DMS153 treated with DMSO at 0.1 percent for 48 hours (cell line): Measurements from ENCODE around the gene HOXD13.

ENCODE experiments used
- DNase-seq: peaks from one replicate; lab custom pipeline; 2025; ENCODE audit not compliant: unreplicated experiment; lab: John Stamatoyannopoulos, UW

HOXD13 gene

DNA sequence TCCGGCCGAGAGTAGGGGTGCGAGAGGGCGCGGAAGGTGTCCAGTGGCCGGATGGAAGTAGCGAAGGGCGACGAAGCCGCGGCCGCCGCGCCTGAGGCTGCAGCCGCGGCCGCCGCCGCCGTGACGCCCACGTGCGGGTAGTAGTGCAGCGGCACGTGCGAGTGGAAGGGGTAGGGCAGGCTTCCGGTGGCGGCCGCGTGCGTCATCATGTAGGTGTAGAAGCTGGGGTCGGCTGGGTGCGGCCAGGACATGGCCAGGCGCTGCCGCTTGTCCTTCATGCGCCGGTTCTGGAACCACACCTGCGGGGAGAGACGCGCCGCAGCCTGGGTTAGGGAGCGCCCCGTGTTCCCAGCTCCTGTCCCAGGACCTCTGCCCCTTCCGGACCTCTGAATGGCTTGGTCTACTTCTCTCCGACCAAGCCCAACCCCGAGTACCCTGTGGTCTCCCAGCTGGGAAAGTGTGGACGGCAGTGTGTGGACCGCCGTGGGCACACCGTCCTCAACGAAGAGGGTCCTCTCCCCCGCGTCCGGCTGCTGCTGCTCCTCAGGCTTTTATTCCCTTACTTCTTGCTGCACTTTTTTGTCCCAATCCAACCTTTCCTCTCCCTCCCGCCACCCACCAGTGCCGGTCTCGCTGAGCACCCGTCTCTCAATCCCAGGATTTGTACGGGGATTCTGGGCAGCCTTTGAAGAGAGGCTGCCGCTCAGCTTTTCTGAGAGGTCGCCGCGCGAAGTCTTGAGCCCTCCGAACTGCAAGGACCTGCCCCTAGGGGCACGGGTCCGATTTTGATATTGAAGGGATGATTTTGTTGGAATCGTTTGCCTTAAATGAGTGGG is 11.8 kb upstream of the HOXD13 start:
- no peak for DNase-seq

DNA sequence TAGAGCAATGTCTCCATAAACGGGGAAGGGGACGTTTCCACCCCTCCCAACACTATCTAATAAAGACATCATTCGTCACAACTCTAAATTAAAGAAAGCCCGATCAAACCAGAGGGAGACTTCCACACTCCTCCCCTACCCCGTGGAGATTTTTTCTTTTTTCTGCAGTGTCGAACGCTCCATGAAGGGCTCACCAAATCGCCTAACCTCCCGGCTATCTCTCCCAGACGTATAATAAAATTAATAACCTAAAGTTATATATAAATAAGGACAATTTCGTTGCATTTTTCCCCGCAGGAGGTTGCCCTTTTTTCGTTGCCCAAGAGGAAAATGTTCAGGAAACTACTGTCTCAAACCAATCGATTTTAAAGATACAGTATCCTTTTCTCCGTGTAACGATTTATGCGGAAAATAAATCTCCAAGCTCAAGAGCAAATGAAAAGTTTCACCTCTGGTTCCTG is 11.1 kb upstream of the HOXD13 start:
- DNase-seq: no peak

DNA sequence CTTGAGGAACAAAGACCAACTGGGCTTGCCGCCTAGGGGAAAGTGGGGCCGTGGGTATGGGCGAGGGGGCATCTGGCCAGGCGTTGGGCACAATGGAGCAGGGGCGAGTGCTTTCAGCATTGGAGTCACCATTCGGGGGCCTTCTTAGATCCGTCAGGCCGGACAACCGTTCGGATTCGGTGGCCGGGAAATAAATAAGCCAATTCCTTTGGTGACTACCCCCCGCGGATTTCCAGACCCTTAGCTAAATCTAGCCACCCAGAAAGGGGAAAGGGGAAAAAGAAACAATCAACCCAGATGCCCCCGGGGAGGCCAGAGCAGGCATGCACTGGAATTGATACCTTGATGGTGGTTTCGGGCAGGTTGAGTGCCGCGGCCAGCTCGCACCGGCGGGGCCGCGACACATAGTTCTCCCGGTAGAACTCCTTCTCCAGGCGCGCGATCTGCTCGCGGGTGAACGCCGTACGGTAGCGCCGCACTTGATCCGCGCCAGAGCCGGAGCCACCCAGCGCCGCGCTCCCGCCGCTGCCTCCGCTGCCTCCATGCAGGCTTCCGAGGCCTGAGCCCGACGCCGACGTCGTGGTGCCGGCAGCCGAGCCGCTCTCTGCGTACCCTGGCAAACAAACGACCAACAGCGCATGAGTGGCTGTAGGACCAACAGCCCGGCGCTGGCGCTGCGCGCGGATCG is 10.5 kb upstream of the HOXD13 start:
- no peak for DNase-seq

DNA sequence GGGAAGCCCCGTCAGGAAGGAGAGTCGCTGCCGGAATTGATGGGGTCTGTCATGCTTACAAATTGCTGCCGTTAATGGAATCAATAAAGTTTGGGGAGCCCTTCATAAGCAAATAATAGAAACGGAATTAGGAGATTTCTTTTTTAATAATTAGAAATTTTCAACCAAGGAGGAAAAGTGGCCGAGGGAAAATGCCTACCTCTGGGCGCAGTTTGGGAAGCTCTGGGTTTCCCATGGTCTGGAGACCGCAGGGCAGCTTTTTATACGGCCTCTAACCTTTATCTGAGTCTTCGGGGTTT is 10.0 kb upstream of the HOXD13 start:
- DNase-seq: no peak

DNA sequence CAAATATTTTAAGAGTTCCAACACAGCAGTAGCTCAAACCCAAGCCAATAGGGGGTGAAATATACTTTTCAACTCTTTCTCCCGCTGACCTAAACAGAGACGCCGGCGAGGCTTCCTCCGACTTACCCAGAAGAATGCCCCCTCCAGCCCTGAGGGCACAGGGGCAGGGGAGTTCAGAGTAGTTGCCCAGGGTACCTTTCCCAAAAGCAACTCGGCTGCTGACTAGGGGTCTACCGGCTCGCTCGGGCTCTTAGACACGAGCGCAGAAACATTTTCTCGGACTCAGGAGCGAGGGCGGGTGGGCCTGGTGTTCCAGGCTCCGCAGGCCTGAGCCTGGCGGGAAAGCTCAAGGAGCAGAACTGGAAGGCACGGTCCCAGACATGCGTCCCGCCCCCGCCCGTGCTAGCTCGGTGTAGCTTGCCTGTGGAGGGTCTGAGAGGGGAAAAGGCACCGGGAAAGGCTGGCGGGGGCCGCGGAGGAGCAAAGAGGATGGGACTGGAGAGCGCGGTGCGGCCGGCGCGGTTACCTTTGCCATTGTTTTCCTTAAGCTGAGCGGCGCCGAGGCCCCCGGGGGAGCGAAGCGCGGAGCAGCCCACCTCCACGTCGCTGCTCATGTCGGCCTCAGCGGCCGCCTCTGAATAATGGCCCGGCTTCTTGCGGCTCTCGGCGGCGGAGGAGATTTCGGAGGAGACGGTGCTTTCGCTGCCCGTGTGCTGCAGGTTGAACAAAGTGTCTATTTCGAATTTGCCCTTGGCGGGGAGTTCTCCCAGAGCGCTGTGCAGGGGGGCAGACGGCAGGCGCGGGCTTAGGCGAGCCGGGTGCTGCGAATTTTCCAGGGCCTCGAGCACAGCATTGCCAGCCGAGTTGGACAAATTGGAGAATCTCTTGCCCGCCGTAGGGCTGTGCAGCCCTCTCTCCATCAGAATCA is 9.4 kb upstream of the HOXD13 start:
- DNase-seq: no peak

DNA sequence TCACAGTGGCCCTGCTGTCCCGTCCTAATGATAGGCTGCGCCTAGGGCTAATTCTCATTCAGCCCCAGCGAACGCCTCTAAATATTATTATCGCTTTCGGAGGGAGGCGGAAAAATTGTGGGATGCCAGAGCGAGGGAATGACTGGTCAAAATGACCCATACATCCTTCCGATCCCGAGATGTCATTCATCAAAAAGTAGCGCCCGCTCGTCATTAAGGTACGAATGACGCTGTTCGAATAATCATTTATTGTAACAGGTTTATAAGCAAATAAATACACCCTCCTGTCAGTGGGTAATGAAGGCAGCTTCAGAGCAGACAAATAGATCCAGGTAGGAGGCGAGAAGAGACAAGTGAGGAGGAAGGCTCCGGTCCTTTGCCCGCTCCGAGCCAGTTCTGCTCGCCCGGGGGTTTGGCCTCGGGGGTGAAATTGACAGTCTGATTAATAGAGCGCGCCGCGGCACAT is 8.7 kb upstream of the HOXD13 start, which contains the start of gene EVX2:
EVX2 (minus strand) TSS at position 167 of the 466 bp plus-strand sequence. CDS start 186 bp downstream, outside the sequence.
- DNase-seq: no peak

DNA sequence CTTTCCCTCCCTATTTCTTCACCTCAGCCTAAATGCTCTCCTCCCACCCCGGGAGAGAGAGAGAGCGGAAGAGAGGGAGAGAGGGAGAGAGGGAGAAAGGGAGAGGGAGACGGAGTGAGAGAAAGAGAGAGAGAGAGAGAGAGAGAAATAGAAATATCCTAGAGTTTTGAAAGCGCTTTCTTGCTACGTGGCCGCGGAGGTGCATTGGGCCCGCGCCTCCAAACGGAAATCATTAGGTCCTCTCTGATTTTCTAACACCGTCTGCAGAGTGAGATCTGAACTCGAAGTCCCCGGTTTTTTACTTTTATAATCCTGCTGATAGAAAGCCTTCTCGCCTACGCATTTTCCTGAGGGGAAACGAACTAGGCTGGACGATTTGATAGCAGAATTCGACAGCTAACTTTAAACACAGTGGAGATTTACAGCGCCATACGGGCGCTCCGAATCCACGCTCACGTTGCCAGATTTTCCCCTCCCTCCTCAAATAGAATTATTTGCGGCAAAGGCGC is 7.9 kb upstream of the HOXD13 start:
- DNase-seq: no peak

DNA sequence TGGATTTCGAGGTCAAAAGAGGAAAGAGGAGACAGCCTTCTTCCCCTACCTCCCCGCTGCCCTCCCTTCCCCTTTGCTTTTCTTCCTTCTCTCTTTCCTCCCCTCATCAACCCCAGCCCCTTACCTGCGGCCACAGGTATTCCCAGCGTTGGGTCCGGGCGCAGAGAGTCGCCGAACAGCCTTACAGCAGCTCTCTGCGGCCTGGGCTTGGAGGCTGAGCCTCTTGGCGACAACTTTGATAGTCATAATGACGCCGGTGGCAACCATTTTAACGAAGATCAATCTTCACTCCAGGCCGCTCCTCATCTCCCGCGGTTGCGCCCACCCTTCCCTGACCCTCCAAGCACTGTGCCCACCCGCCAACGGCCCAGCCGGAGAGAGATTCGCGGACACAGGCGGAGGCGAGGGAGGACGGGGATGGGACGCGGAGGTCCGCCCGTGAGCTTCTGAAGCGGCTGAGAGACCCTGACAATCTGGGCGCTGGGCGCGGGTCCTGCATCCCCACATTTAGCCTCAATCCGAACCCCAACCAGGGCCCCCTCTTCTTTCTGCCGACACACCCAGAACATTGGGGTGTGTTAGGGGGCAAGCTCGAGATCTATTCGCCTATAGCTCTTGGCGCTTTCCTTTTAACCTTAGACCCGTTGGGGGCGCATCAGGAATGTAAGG is 7.3 kb upstream of the HOXD13 start:
- no peak for DNase-seq

DNA sequence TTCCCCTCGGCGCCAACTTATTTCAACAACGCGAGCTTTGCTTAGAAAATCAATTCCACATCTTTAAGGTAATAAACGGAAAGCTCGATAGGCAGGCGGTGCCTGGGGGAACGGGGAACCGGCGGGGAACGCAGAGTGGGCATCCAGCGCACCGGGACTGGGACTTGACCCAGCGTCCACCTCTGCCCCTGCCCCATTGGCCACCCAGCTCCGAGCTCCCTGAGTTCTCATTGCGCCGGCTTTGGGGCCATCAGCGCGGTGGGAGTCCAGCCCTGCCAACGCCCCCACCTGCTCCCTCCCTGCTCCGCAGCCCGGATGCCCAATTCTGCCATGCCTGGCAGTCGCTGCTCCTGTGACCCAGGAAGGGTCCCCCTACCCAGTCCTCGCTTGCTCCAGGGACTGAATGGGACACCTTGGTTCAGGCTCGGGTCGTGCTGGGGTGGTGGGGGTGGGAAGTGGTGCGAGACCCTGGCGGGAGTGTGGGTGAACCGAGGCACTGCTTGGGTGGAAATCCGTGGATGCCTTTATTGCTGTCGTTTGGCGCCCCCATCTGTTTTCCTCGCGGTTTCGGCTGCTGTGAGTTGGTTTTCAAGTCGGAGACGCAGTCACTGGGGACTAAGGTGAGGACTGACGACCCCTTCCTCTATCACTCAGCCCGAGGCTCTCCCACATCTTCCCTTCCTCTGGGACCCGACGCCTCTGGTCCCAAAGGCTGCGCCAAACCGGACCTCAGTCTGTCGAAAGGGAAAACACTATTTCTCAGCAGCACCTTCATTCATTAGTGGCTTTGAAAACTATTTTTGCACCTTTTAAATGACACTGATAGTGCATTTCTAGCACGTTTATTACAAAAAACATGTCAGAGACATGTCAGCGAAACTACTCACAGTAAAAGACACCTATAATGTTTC is 6.4 kb upstream of the HOXD13 start:
- no peak for DNase-seq

DNA sequence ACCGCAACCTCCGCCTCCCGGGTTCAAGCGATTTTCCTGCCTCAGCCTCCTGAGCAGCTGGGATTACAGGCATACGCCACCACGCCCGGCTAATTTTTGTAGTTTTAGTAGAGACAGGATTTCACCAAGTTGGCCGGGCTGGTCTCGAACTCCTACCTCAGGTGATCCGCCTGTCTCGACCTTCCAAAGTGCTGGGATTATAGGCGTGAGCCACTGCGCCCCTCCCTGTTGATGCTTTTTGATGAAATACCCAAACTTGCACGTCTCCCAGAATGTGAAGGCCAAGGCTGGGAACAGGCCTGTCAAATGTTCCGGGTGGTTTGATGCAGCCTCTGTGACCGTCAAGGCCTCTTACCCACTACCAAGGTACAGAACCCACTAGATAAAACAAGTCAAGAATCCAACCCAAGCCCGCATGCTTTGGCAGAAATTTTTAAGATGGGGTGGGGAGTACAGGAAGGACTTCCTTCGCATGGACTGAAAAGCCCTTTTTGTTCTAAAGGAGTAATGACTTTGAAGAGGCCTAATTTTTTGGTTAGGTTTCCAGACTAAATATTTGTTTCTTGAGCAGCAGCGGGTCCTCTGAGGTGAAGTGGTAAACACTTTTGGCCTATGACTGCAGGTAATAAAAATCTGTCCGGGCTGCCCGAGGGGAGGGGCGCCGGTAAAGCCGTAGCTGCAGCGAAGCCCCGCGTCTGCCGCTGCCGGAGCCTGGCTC is 5.0 kb upstream of the HOXD13 start:
- no peak for DNase-seq

DNA sequence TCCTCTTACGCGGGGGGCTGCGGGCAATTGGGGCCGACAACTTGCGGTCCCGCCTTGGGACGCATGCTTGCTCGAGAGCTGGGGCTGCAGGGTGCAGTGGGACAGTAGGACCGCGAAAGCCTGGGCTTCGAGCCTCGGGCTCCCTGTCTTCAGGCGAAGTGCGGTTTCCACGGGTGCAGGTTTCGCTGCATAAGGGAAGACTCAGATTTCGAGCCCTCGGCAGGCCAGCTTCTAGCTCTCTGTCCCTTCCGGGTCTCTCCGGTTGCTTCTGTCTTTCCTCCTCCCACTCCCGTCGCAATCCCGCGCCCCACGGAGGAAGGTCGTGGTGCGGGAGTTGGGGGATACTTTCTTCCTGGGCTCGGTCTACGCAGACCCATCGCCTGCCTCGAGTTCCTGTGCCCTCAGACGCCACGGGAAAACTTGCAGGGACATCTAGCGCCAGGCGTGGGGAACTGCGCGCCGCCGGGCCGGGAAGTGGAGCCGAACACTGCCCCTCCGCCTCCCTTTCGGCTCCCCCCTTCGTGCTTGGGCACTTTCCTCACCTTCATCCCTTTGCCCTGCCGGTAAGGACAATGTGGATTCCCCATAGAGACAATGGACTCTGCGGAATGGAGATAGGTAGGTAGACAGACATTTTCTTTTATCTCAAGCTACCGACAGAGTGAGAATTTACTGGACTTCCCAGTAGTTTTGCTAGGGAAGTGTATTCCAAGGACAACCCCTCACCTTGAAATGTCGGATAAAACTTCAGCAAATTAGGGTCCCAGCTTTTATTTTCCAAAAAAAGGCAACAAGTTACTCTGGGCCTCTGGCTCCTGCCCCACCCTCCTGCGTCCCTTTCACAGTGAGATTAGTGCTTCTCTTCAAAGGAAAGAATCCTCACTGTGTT is 4.2 kb upstream of the HOXD13 start:
- DNase-seq: no peak

DNA sequence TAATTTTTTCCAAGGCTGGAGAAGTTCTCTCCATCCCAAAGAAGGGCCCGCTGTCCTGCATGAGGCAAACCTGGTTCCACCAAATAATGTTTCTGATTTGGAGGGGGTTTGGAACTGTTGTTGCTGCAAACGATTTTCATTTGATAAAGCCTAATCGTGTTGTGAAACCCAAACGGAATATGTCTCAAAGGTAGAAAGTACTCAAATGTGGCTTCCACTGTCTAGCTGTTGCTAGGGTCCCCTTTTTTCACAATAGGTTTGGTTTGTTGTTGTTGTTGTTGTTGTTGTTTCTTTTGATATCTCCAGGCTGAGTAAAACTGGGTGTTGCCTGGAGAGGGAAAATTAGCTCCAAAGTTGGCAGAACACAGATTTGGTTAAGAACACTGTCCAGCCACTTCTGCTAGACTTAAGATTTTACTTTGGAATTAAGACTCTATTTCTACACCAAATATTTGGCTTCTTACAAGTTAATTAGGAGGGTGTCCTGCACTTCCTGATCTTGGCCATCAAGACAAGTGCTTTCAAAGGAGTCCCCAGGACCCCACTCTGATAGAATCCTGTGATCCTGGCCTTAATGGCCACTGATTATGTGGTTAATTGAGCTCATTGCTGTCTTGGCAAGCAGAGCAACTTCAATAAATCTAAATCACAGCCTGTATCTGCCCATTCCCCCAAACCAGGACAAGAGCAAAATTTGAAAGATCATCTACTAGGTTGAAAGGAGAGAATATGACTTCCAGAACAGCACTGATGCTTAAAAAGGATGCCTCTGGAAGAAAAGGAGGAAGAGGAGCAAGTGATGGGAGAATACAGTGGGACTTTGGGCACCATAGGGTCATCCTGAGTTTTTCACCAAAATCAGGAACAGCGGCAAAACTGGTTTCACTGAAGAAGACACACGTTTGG is 3.3 kb upstream of the HOXD13 start:
- DNase-seq: no peak

DNA sequence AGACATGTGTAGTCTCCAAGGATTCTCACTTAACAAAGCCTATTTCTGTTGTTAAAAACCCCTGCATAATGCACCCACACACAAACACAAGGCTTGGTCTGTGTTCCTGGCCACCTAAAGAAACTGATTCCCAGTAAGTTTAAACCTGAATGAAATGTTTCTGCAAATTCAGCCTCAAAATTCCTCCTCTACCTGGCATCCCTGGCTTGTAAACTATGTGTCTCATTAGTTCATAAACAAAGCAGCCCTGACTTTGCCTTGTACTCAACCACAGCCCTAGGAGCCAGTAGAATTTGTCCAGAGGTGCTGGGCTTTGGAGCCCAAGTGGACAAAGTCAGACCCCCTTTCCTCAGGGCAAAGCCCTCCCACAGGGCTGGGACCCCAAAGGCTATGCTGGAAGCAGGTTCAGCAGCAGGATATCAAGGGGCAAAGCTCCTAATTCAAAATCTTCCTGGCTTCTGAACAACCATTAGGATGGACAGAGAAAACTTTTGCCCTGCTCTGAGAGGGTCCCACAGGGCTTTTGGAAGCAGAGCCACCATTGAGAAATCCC is 2.6 kb upstream of the HOXD13 start:
- no peak for DNase-seq

DNA sequence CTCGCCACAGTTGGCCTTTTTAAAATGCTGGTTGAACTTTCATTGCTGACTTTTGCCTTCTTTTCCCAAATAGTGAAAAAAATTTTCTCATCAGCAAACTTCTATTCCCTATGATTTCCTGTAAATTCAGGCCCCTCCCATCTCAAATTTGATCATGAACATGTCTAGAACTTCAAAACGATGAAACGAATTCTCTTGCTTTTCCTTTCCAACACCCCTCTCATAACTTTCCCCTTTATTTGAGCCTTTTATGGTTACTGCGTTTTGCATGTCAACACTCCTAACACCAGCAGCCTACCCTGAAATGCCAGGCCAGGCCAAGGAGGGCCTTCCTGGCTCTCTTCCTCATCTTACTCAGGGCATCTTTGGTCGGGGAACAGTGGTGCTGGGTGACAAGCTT is 1.7 kb upstream of the HOXD13 start:
- no peak for DNase-seq

DNA sequence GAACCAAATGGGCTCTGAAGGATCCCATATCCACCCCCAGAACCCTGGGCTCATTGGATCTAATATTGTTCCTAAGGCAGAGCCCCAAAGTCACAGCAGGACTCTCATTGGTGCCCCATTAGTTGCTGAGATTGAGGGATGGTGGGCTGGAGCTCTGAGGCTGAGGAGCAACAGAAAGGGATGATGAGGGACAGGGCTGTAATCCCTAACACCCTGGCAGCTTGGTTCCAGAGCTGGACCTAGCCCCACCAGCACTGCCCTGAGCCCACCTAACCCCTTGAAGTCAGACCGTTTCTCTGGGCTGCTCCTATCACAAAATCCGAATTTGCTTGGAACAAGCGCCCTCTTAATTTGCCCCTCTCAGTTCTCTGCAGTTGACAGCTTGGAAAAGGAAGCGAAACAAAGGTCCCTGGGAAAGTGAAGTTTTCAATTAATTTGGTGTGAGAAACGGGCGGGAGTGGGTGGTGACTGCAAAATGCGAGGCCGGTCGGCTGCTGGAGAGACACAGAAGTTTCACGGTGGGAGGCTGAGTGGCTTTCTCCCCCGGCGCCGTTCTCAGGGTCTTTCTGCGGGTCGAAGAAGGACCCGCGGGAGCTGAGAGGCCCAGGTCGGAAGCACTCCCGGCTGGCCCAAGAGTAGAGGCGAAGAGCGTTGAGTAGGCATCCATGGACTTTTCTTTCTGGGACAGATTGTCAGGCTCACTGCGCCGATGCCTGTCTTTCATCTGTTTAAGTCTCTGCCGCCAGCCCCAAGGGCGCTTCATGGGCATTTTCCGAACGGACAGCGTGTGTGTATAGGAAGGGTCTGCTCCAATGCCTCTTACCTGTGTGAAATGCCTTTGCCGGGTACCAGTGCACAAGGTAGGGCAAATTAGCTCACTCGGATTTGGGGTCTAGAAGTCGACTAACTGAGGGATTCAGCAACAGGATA is 927 bp upstream of the HOXD13 start:
- no peak for DNase-seq
